ENCODE results near the gene SALL4.

The SALL4 gene

GRCh38 chr20:51734876-51735720 is 67.2 kb downstream of the SALL4 start:
- DNase-seq, result no peak

- DNase-seq, result no peak
Observed at GRCh38 chr20:51733070-51733469, 69.3 kb downstream of the SALL4 start.

Measured in CD4-positive, alpha-beta T cell treated with Interleukin-17A for 1 hour (primary cell).